Stimulated activated CD4-positive, alpha-beta T cell treated with anti-CD3 and anti-CD28 coated beads, Interleukin-4, amount 100 ng/mL, for 48 hours (primary cell): ENCODE measurements around the gene C5.

Experiments used
- DNase-seq, 2 donors: peaks; one replicate each; pipeline ENCODE4 v3.0.0-alpha.2; 2020; ENCODE audit warnings: low read depth in 2 of 2

Gene C5

GRCh38 chr9:120941046-120941770 lies 108.9 kb downstream of the C5 start:
- DNase-seq, result no peak

DNA sequence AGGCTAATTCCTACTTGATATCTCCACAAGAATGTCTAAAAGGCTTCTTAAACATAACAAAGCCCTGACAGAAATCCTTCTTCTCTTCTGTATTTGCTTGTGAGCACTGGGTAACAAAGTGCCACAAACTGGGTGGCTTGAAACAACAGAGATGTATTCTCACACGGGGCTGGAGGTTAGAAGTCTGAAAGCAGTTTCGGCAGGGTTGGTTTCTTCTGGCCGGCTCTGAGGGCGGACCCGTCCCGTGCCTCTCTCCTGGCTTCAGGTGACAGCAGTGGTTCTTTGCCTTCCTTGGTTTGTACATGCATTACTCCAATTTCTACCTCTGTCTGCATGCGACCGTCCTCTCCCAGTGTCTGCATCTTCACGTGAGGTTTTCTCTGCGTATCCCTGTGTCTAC lies 109.5 kb downstream of the C5 start:
- DNase-seq, result no peak

- DNase-seq, result no peak
These were observed 111.2 kb downstream of the C5 start for GRCh38 chr9:120938851-120939250.

- no peak for DNase-seq
These were observed 112.5 kb downstream of the C5 start for GRCh38 chr9:120937596-120937995.

- no peak for DNase-seq
These were observed 112.9 kb downstream of the C5 start for GRCh38 chr9:120937127-120937526.

- no peak for DNase-seq
These were observed 113.3 kb downstream of the C5 start for GRCh38 chr9:120936764-120937122.

GRCh38 chr9:120936011-120936763 lies 113.9 kb downstream of the C5 start:
- peak; percentile 91 to 93 for DNase-seq

- no peak for DNase-seq
These were observed 114.7 kb downstream of the C5 start for GRCh38 chr9:120935383-120935857.

- DNase-seq, result no peak
These were observed 115.8 kb downstream of the C5 start for GRCh38 chr9:120934281-120934680.

DNA sequence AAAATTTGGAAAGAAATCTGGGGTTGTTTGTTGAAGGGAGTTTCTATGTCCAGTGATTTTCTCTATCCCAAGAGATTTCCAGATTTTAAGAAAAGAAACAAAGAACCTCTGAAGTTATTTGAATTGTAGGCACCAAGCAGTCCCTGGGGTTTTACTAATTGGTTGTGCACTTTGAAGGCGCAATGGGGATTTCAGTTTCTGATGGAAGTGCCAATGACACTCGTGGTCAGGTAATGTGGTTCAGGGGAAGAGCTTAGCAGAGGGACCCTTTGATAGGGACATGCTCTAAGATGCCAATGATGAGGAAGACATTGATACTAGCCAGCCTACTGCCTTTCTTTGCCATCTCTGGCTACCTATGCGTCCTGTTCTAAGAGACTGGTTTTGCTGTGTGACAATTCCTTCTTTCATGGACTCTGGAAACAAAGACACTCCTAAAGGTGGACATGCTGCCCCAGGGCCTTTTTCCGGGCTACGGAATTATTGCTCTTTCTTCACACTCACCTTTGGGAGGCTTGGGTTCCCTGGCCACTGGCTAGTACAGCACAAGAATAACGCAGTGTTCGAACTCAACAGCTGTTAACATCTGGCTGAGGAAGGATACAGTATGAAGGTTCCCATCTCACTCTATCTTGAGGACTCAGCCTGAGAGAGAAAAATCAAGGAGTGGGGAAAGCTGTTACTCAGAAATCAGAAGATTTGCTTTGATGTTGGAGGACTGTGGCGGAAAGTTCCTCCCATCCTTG lies 116.6 kb downstream of the C5 start:
- DNase-seq, result no peak

- no peak for DNase-seq
These were observed 117.8 kb downstream of the C5 start for GRCh38 chr9:120932086-120932823.

DNA sequence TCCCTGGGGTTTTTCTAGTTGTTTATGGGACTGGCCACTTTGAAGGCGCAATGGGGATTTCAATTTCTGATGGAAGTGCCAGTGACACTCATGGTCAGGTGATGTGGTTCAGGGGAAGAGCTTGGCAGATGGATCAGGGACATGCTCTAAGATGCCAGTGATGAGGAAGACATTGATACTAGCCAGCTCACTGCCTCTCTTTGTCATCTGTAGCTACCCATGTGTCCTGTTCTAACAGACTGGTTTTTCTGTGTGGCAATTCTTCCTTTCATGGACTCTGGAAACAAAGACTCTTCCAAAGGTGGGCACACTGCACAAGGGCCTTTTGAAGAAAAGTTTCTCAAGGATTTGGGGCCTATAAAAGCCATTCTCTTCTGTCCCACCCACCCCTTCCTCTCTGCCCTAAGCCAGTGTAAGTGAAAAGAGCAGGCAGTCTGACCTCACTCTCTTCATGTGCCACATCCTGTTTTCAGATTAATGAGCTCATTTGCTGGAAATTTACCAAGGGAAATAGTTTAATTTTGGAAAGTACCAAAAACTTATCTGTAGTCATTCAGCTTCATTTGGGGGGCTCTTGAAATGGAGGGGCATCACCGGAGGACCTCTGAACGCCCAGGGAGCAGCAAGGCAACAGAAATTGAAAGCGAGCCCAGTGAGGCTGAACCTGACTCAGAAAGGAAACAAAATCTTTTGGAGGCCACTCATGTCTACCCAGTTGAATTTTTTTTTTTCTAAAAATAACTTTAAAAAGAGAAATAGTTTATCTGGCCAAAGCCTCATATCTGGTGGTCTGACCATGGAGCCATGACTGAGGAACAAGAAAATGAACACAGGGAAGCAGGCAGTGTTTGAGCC lies 118.6 kb downstream of the C5 start:
- DNase-seq, result no peak

GRCh38 chr9:120929229-120929791 lies 120.8 kb downstream of the C5 start:
- DNase-seq, result no peak

DNA sequence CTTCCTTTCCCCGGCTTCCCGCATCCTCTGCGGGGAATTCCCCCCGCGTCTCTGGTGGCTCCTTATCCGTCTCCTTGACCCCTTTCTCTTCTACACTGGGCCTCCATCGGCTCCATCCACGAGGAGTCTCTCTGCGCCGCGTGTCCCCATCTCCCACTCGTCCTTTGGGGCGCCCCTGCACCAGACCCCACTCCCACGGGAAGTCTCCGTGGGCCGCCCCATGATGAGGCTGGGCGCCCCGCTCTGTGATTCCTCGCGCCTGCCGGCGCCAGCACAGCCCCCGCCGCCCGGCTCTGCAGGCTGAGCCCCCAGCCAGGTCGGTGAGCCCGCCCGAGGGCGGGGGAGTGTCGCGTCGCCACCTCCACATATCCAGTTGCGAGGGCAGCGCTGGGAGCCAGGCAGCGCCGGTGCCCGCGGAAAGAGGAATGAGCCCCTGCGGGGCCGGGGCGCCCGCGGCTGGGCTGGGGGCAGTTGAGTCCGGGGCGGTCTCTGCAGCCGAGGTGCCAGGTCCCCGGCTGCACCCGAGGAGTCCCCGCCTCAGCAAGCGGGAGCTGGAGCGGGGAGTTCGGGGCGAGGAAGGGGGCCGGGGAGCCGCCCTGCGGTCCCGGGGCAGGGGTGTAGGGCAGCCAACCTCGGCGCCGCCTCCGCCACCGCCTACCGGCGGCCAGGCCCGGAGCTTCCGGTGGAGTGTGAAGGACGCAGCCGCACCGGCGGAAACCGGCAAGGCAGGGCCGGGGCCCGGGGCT lies 121.4 kb downstream of the C5 start:
- DNase-seq, result peak; percentile 61 to 69

DNA sequence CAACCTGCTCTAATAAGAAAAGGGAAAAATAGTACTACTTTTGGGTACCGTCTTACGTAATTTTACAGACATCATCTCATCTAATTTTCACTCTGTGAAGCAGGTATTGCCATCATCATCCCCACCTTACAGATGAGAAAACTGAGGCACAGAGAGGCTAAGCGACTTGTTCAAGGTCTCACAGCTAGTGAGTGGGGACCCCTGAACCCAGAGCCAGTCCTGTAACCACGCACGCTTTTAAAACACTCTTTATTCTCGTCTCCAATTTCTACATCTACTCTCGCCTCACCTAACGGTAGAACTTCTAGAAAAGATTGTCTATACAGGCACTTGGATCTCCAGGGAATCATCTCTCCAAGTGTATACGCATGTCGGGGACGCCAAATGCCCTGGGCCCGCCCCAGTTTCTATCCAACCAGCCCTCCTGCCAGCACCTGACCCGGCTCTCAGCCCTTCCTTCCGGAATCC lies 122.0 kb downstream of the C5 start:
- DNase-seq, result no peak

GRCh38 chr9:120927269-120928014 lies 122.6 kb downstream of the C5 start:
- DNase-seq, result no peak

DNA sequence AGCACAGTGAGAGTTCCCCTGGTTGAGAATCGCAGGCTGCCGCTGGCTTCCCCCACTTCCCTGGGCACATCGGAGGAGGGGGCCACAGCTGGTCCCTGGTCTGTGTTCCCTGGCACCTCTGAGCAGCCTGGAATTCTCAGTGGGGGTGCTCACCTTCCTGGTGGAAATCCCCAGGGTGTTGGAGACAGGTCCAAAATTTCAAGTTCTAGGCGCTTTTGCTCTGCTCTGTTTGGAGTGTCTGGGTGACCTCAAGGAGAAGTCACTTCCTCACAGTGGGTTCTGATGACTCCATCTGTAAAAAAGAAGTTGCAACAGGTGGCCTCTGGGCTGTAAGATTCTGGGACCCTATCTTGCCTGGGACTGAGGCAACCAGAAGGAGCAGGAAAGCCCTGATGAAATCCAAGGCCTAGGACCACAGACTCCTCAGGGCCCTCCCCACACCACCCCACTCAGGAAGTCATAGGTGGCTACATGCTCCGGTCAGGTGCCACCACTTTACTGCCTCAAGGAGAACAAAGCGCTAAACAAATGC lies 123.6 kb downstream of the C5 start, which contains the start of gene TRAF1:
Gene TRAF1, minus strand, starts transcription at position 400 of the 532 bp plus-strand sequence. CDS start 721 bp downstream, outside the sequence.
- DNase-seq, result no peak
